WTC11 (cell line): Measurements from ENCODE around the gene TMC5. TPM values are rescaled to one million over a fixed set of nuclear protein-coding genes. Genes with fewer than 3 reads are reported as not detected.
A peak's percentile ranks its signal among the peaks of the same experiment; 100 is the strongest.

Experiments used
- ATAC-seq: fragments of 200-7000 bp; cut with Tn5 transposase; 2 replicates; pipeline ENCODE4 v1.10.0; 2021; ENCODE audit warnings: mild to moderate bottlenecking, moderate library complexity
- CTCF ChIA-PET: fragments of 300-600 bp; sonication (Branson Sonifier 250); formaldehyde crosslinking; loops from one replicate; lab custom pipeline; 2021; ENCODE audit warnings: antibody characterized with exemption; lab: Charles Lee
- POLR2A ChIA-PET: fragments of 350-600 bp; sonication (Branson Sonifier 250); formaldehyde crosslinking; loops from one replicate; lab custom pipeline; 2021; ENCODE audit warnings: antibody characterized with exemption; lab: Charles Lee
- DNase-seq: peaks from one replicate; pipeline ENCODE4 v3.0.0; 2021; ENCODE audit warnings: low spot score
- H3K27ac Mint-ChIP-seq: 2 replicates; pipeline ENCODE4 v1.8.0; 2021; ENCODE audit warnings: mixed read lengths
- H3K27me3 Mint-ChIP-seq: 2 replicates; pipeline ENCODE4 v1.8.0; 2021; ENCODE audit warnings: low read depth, mild to moderate bottlenecking, moderate library complexity, mixed read lengths
- H3K36me3 Mint-ChIP-seq: 2 replicates; pipeline ENCODE4 v1.8.0; 2021; ENCODE audit warnings: mixed read lengths
- H3K4me1 Mint-ChIP-seq: 2 replicates; pipeline ENCODE4 v1.8.0; 2022; ENCODE audit warnings: mixed read lengths
- H3K4me3 Mint-ChIP-seq: 2 replicates; pipeline ENCODE4 v1.8.0; 2021; ENCODE audit warnings: mild to moderate bottlenecking, moderate library complexity, mixed read lengths
- H3K9me3 Mint-ChIP-seq: 2 replicates; pipeline ENCODE4 v1.8.0; 2021; ENCODE audit warnings: mixed read lengths
- ATF1 ChIP-seq: sonication (generic); formaldehyde crosslinking; IDR thresholded peaks from 2 replicates; pipeline ENCODE4 v1.8.1; 2023; ENCODE audit warnings: mild to moderate bottlenecking, moderate library complexity, missing genetic modification reagents
- ATF6 ChIP-seq: sonication (generic); formaldehyde crosslinking; IDR thresholded peaks from 2 replicates; pipeline ENCODE4 v1.8.1; 2023; ENCODE audit warnings: mild to moderate bottlenecking, missing genetic modification reagents
- FOXP4 ChIP-seq: sonication (generic); formaldehyde crosslinking; IDR thresholded peaks from 2 replicates; pipeline ENCODE4 v1.8.0; 2022; ENCODE audit warnings: mild to moderate bottlenecking, missing genetic modification reagents
- GABPB1 ChIP-seq: sonication (generic); formaldehyde crosslinking; IDR thresholded peaks from 2 replicates; pipeline ENCODE4 v1.8.1; 2023; ENCODE audit warnings: mild to moderate bottlenecking, missing genetic modification reagents
- GTF2I ChIP-seq: fragments of 250-450 bp; sonication (Bioruptor Pico); conservative IDR thresholded peaks from 2 replicates; pipeline ENCODE4 v1.4.0; 2021; ENCODE audit warnings: mild to moderate bottlenecking
- KAT7 ChIP-seq: sonication (generic); formaldehyde crosslinking; IDR thresholded peaks from 2 replicates; pipeline ENCODE4 v1.8.1; 2023; ENCODE audit warnings: missing genetic modification reagents, mild to moderate bottlenecking, borderline replicate concordance
- MXD4 ChIP-seq: fragments of 250-450 bp; sonication (Bioruptor Pico); IDR thresholded peaks from 2 replicates; pipeline ENCODE4 v1.8.0; 2021; ENCODE audit warnings: mild to moderate bottlenecking, moderate library complexity, borderline replicate concordance
- NFYB ChIP-seq: sonication (generic); formaldehyde crosslinking; conservative IDR thresholded peaks from 2 replicates; pipeline ENCODE4 v1.8.0; 2022; ENCODE audit warnings: low read depth, missing genetic modification reagents
- NR1H2 ChIP-seq: sonication (generic); formaldehyde crosslinking; IDR thresholded peaks from 2 replicates; pipeline ENCODE4 v1.9.0; 2021; ENCODE audit warnings: mild to moderate bottlenecking, moderate library complexity, missing genetic modification reagents
- PRDM15 ChIP-seq: sonication (generic); formaldehyde crosslinking; IDR thresholded peaks from 2 replicates; pipeline ENCODE4 v1.8.0; 2022; ENCODE audit warnings: missing genetic modification reagents
- SMAD3 ChIP-seq: sonication (generic); formaldehyde crosslinking; IDR thresholded peaks from 2 replicates; pipeline ENCODE4 v1.8.0; 2022; ENCODE audit warnings: missing genetic modification reagents, mild to moderate bottlenecking, borderline replicate concordance
- SOX15 ChIP-seq: fragments of 250-450 bp; sonication (Bioruptor Pico); IDR thresholded peaks from 2 replicates; pipeline ENCODE4 v1.9.0; 2021; ENCODE audit warnings: mild to moderate bottlenecking
- TEAD4 ChIP-seq: sonication (generic); formaldehyde crosslinking; IDR thresholded peaks from 2 replicates; pipeline ENCODE4 v1.8.0; 2022; ENCODE audit warnings: mild to moderate bottlenecking, missing genetic modification reagents
- ZNF281 ChIP-seq: sonication (generic); formaldehyde crosslinking; IDR thresholded peaks from 2 replicates; pipeline ENCODE4 v1.8.0; 2023; ENCODE audit warnings: mild to moderate bottlenecking, missing genetic modification reagents
- ZNF317 ChIP-seq: sonication (generic); formaldehyde crosslinking; IDR thresholded peaks from 2 replicates; pipeline ENCODE4 v1.8.1; 2023; ENCODE audit warnings: low read depth, mild to moderate bottlenecking, moderate library complexity, missing genetic modification reagents, borderline replicate concordance
- ZNF416 ChIP-seq: fragments of 250-450 bp; sonication (Bioruptor Pico); IDR thresholded peaks from 2 replicates; pipeline ENCODE4 v1.9.0; 2021; ENCODE audit warnings: mild to moderate bottlenecking, inconsistent platforms
- ZNF532 ChIP-seq: fragments of 250-450 bp; sonication (Bioruptor Pico); IDR thresholded peaks from 2 replicates; pipeline ENCODE4 v1.9.0; 2021; ENCODE audit warnings: mild to moderate bottlenecking, borderline replicate concordance
- total RNA-seq: library from RNA; stranded (reverse); gene quantifications from 3 replicates; pipeline ENCODE4 v1.2.3, GENCODE V29; 2021

The TMC5 gene
- total RNA-seq, 1 experiment from 2014 or later = 3.1 TPM

GRCh38 chr16:19488213-19488640 is 70.5 kb downstream of the TMC5 start:
- CTCF ChIA-PET = interaction anchor here (1.0 to 1.6 kb wide), 3 partner anchors 15 to 308 kb away, joined by 4 to 10 read pairs (median 5); no protein-coding TSS in a partner anchor
- peak; percentile 86 for ATAC-seq
- peaks cover 29% of the 10 kb centered on the region for H3K4me1 Mint-ChIP-seq
- H3K4me3 Mint-ChIP-seq = peak overlapping the region; percentile 20
- TF ChIP-seq KAT7 (no peak), PRDM15 (CRISPR knock-in tag) (0 out of 2 replicates have a peak, but pooled peaks have one; percentile 13), MXD4 (no peak), SOX15 (no peak)
- H3K36me3 Mint-ChIP-seq = peaks cover 5% of the 10 kb centered on the region; the same call in 1 of the 2 replicates
- peak overlapping the region; percentile 65 for H3K27ac Mint-ChIP-seq
- H3K9me3 Mint-ChIP-seq = no peaks in the 10 kb centered on the region
- POLR2A ChIA-PET = no interaction called here
- peaks cover 6% of the 10 kb centered on the region; the same call in 1 of the 2 replicates for H3K27me3 Mint-ChIP-seq
- DNase-seq = peak; percentile 50

- Mint-ChIP-seq H3K4me1 (peaks cover 25% of the 10 kb centered on the region), H3K4me3 (no peak overlapping the region), H3K9me3 (no peaks in the 10 kb centered on the region), H3K36me3 (peaks cover 9% of the 10 kb centered on the region; the same call in 1 of the 2 replicates), H3K27me3 (peaks cover 6% of the 10 kb centered on the region; the same call in 1 of the 2 replicates), H3K27ac (no peak overlapping the region)
- CTCF ChIA-PET = interaction anchor here (0.8 to 1.8 kb wide), 2 partner anchors 12 to 43 kb away, joined by 4 read pairs; no protein-coding TSS in a partner anchor
- ATAC-seq (no peak), DNase-seq (no peak)
- POLR2A ChIA-PET = no interaction called here
- no peak for TF ChIP-seq ZNF281 (CRISPR knock-in tag)
- TF ChIP-seq ZNF317 = no peak
- no peak for TF ChIP-seq NFYB (CRISPR knock-in tag)
- TF ChIP-seq SMAD3 = no peak
- TF ChIP-seq SOX15 = no peak
- no peak for TF ChIP-seq TEAD4
Observed at GRCh38 chr16:19490619-19491018, 72.9 kb downstream of the TMC5 start.

GRCh38 chr16:19497176-19497575 is 79.5 kb downstream of the TMC5 start:
- no peaks in the 10 kb centered on the region for H3K27me3 Mint-ChIP-seq
- H3K9me3 Mint-ChIP-seq = no peaks in the 10 kb centered on the region
- ATAC-seq = no peak
- DNase-seq = no peak
- ChIA-PET CTCF (no interaction called here), POLR2A (no interaction called here)
- H3K4me3 Mint-ChIP-seq = no peak overlapping the region
- no peaks in the 10 kb centered on the region for H3K4me1 Mint-ChIP-seq
- H3K27ac Mint-ChIP-seq = no peak overlapping the region; the same call in 1 of the 2 replicates
- H3K36me3 Mint-ChIP-seq = peaks cover 21% of the 10 kb centered on the region
- TF ChIP-seq GTF2I (CRISPR knock-in tag) = no peak
- TF ChIP-seq FOXP4 (CRISPR knock-in tag) = no peak
- no peak for TF ChIP-seq ATF6 (CRISPR knock-in tag)
- no peak for TF ChIP-seq NR1H2 (CRISPR knock-in tag)
- no peak for TF ChIP-seq SOX15
- TF ChIP-seq ZNF532 (CRISPR knock-in tag) = no peak
- TF ChIP-seq GABPB1 (CRISPR knock-in tag) = no peak
- no peak for TF ChIP-seq ZNF416 (CRISPR knock-in tag)
- no peak for TF ChIP-seq ATF1 (CRISPR knock-in tag)
